Urinary bladder (tissue), 4 donors: Measurements from ENCODE around the gene COL3A1. TPM values are rescaled to one million over a fixed set of nuclear protein-coding genes. Genes with fewer than 3 reads are reported as not detected.

Experiments
- DNase-seq: peaks from one replicate; pipeline ENCODE4 v3.0.0-alpha.2; 2015; ENCODE audit errors: extremely low spot score
- H3K27ac ChIP-seq: one replicate; pipeline ENCODE4 v1.5.1; 2013; ENCODE audit warnings: low read depth, mild to moderate bottlenecking, moderate library complexity
- H3K36me3 ChIP-seq: one replicate; pipeline ENCODE4 v1.6.1; 2013; ENCODE audit warnings: mild to moderate bottlenecking, moderate library complexity; ENCODE audit not compliant: insufficient read depth
- H3K4me1 ChIP-seq: one replicate; pipeline ENCODE4 v1.6.1; 2013; ENCODE audit warnings: mild to moderate bottlenecking, moderate library complexity; ENCODE audit not compliant: insufficient read depth
- H3K4me3 ChIP-seq: one replicate; pipeline ENCODE4 v1.5.1; 2013; ENCODE audit warnings: low read depth, low read length
- WGBS: extraction: QIAGEN DNeasy Blood & Tissue Kit; methylation state at CpG from one replicate; pipeline ENCODE4 v1.1.7; 2013; 5-methylcytosine and 5-hydroxymethylcytosine counted together
- polyA plus RNA-seq: library from polyadenylated mRNA; stranded (reverse); fragments of 200-250 nt; gene quantifications from one replicate; pipeline ENCODE4 v1.2.3, GENCODE V29; 2013
- total RNA-seq: library from RNA; depleted of rRNA; stranded (reverse); fragments of >200 nt; gene quantifications from one replicate; pipeline ENCODE4 v1.2.3, GENCODE V29; 2014
- donor health status: healthy with polysubstance abuse.
- donor health status: healthy.

COL3A1 gene
- 20,765 TPM for total RNA-seq
- 1,351 TPM for polyA plus RNA-seq

GRCh38 chr2:188974164-188974563 lies at the start of gene COL3A1:
Gene COL3A1, plus strand, starts transcription at chr2:188974373. Its CDS starts 117 bp downstream, at chr2:188974490.
- Histone ChIP-seq H3K36me3 (no peaks in the 10 kb centered on the region), H3K4me3 (peak within 1 kb of the TSS; percentile 66), H3K27ac (peak within 1 kb of the TSS; percentile 82), H3K4me1 (no peaks in the 10 kb centered on the region)
- 17% methylated on average over 4 of the region's 4 CpGs for WGBS
- peak; percentile 83 for DNase-seq

GRCh38 chr2:188928643-188929042 lies 45.5 kb upstream of the COL3A1 start:
- no peak for DNase-seq
- Histone ChIP-seq H3K27ac (no peak overlapping the region), H3K4me3 (no peak overlapping the region), H3K36me3 (no peaks in the 10 kb centered on the region), H3K4me1 (no peaks in the 10 kb centered on the region)
- 98% methylated on average over 2 of the region's 2 CpGs for WGBS

GRCh38 chr2:188931361-188931760 lies 42.8 kb upstream of the COL3A1 start:
- Histone ChIP-seq H3K4me3 (no peak overlapping the region), H3K4me1 (no peaks in the 10 kb centered on the region), H3K36me3 (no peaks in the 10 kb centered on the region), H3K27ac (no peak overlapping the region)
- no peak for DNase-seq

GRCh38 chr2:188937228-188938220 lies 36.6 kb upstream of the COL3A1 start:
- H3K36me3 ChIP-seq, result no peaks in the 10 kb centered on the region
- H3K4me1 ChIP-seq, result no peaks in the 10 kb centered on the region
- H3K4me3 ChIP-seq, result no peak overlapping the region
- 70% methylated on average over 1 of the region's 1 CpG for WGBS
- no peak overlapping the region for H3K27ac ChIP-seq
- no peak for DNase-seq

GRCh38 chr2:188940171-188940570 lies 34.0 kb upstream of the COL3A1 start:
- no peaks in the 10 kb centered on the region for H3K4me1 ChIP-seq
- no peak overlapping the region for H3K27ac ChIP-seq
- H3K4me3 ChIP-seq, result no peak overlapping the region
- peak; percentile 31 for DNase-seq
- 29% methylated on average over 4 of the region's 4 CpGs for WGBS
- H3K36me3 ChIP-seq, result no peaks in the 10 kb centered on the region

GRCh38 chr2:188944442-188944841 lies 29.7 kb upstream of the COL3A1 start:
- H3K4me1 ChIP-seq, result no peaks in the 10 kb centered on the region
- no peak for DNase-seq
- no peak overlapping the region for H3K27ac ChIP-seq
- no peaks in the 10 kb centered on the region for H3K36me3 ChIP-seq
- H3K4me3 ChIP-seq, result no peak overlapping the region
- 98% methylated on average over 21 of the region's 21 CpGs for WGBS

- Histone ChIP-seq H3K4me1 (no peaks in the 10 kb centered on the region), H3K4me3 (no peak overlapping the region), H3K27ac (no peak overlapping the region), H3K36me3 (no peaks in the 10 kb centered on the region)
- no peak for DNase-seq
- WGBS, result 96% methylated on average over 25 of the region's 25 CpGs
Observed at GRCh38 chr2:188949046-188949818, 24.9 kb upstream of the COL3A1 start.

GRCh38 chr2:188952901-188953300 lies 21.3 kb upstream of the COL3A1 start:
- Histone ChIP-seq H3K4me1 (no peaks in the 10 kb centered on the region), H3K4me3 (no peak overlapping the region), H3K36me3 (no peaks in the 10 kb centered on the region), H3K27ac (no peak overlapping the region)
- no peak for DNase-seq

GRCh38 chr2:188956290-188956689 lies 17.9 kb upstream of the COL3A1 start:
- H3K4me3 ChIP-seq, result no peak overlapping the region
- no peaks in the 10 kb centered on the region for H3K4me1 ChIP-seq
- H3K36me3 ChIP-seq, result no peaks in the 10 kb centered on the region
- 95% methylated on average over 2 of the region's 2 CpGs for WGBS
- DNase-seq, result no peak
- H3K27ac ChIP-seq, result no peak overlapping the region

GRCh38 chr2:188956961-188957360 lies 17.2 kb upstream of the COL3A1 start:
- Histone ChIP-seq H3K4me3 (no peak overlapping the region), H3K27ac (no peak overlapping the region), H3K36me3 (no peaks in the 10 kb centered on the region), H3K4me1 (no peaks in the 10 kb centered on the region)
- DNase-seq, result no peak
- WGBS, result 51% methylated on average over 5 of the region's 5 CpGs

GRCh38 chr2:188957646-188958045 lies 16.5 kb upstream of the COL3A1 start:
- Histone ChIP-seq H3K4me3 (no peak overlapping the region), H3K36me3 (no peaks in the 10 kb centered on the region), H3K27ac (no peak overlapping the region), H3K4me1 (no peaks in the 10 kb centered on the region)
- no peak for DNase-seq
- 93% methylated on average over 1 of the region's 1 CpG for WGBS

GRCh38 chr2:188963741-188964140 lies 10.4 kb upstream of the COL3A1 start:
- Histone ChIP-seq H3K4me1 (no peaks in the 10 kb centered on the region), H3K4me3 (no peak overlapping the region), H3K27ac (no peak overlapping the region), H3K36me3 (no peaks in the 10 kb centered on the region)
- no peak for DNase-seq
- WGBS, result 35% methylated on average over 3 of the region's 3 CpGs

- Histone ChIP-seq H3K4me1 (no peaks in the 10 kb centered on the region), H3K27ac (no peak overlapping the region), H3K36me3 (no peaks in the 10 kb centered on the region), H3K4me3 (no peak overlapping the region)
- DNase-seq, result no peak
- 63% methylated on average over 1 of the region's 1 CpG for WGBS
Observed at GRCh38 chr2:188964976-188965546, 9.1 kb upstream of the COL3A1 start.
